Natural killer cell (primary cell): Measurements from ENCODE around the gene CDC16. TPM values are rescaled to one million over a fixed set of nuclear protein-coding genes. Genes with fewer than 3 reads are reported as not detected.

ENCODE experiments used
- ATAC-seq, 3 donors: fragments of 150-1000 bp in 2 of 3; fragments of 200-7000 bp in 1 of 3; cut with Tn5 transposase; 1 replicate in 1 of 3; 2 replicates in 2 of 3; pipeline ENCODE4 v1.10.0; 2021; ENCODE audit warnings: mild to moderate bottlenecking in 2 of 3, moderate library complexity in 2 of 3
- DNase-seq, 2 donors: peaks; one replicate each; pipeline versions ENCODE4 v3.0.0 to v3.0.0-alpha.2; 2013 to 2021; ENCODE audit warnings: mixed read lengths in 1 of 2
- H3K27ac ChIP-seq: one replicate; pipeline ENCODE4 v1.5.1; 2013; ENCODE audit warnings: mild to moderate bottlenecking, low read length
- H3K27me3 ChIP-seq: one replicate; pipeline ENCODE4 v1.6.1; 2013; ENCODE audit warnings: low read length; ENCODE audit not compliant: control insufficient read depth, insufficient read depth
- H3K36me3 ChIP-seq: one replicate; pipeline ENCODE4 v1.6.1; 2013; ENCODE audit warnings: low read length; ENCODE audit not compliant: control insufficient read depth, insufficient read depth
- H3K4me1 ChIP-seq: one replicate; pipeline ENCODE4 v1.6.1; 2013; ENCODE audit warnings: low read length; ENCODE audit not compliant: control insufficient read depth, insufficient read depth
- H3K4me3 ChIP-seq: one replicate; pipeline ENCODE4 v1.5.1; 2013; ENCODE audit warnings: low read length
- H3K9me3 ChIP-seq: one replicate; pipeline ENCODE4 v1.6.1; 2013; ENCODE audit warnings: low read length; ENCODE audit not compliant: control insufficient read depth, insufficient read depth
- H3K27ac Mint-ChIP-seq, 2 donors: one replicate each; pipeline ENCODE4 v1.8.0; 2022; ENCODE audit warnings: mild to moderate bottlenecking in 2 of 2, mixed read lengths in 2 of 2, moderate library complexity in 1 of 2
- H3K27me3 Mint-ChIP-seq, 2 donors: one replicate each; pipeline ENCODE4 v1.8.0; 2022; ENCODE audit warnings: low read depth in 2 of 2, mixed read lengths in 2 of 2
- H3K36me3 Mint-ChIP-seq: one replicate; pipeline ENCODE4 v1.8.0; 2022; ENCODE audit warnings: mixed read lengths
- H3K4me1 Mint-ChIP-seq, 2 donors: one replicate each; pipeline ENCODE4 v1.8.0; 2022; ENCODE audit warnings: mixed read lengths in 2 of 2
- H3K4me3 Mint-ChIP-seq: one replicate; pipeline ENCODE4 v1.8.0; 2022; ENCODE audit warnings: mild to moderate bottlenecking, moderate library complexity, mixed read lengths
- H3K9me3 Mint-ChIP-seq, 2 donors: one replicate each; pipeline ENCODE4 v1.8.0; 2022; ENCODE audit warnings: mixed read lengths in 2 of 2
- WGBS: methylation state at CpG from one replicate; pipeline ENCODE4 v1.1.7; 2013; ENCODE audit warnings: missing lambda C conversion rate; ENCODE audit not compliant: insufficient coverage; 5-methylcytosine and 5-hydroxymethylcytosine counted together
- intact Hi-C: fragments of 100-400 bp; cut with micrococcal nuclease; formaldehyde crosslinking; loops from one replicate; pipeline ENCODE4 v1.14.2; 2022
- total RNA-seq, 4 donors: library from RNA; stranded (reverse); fragments of 120-200 nt in 1 of 4; gene quantifications; one replicate each; pipeline versions ENCODE4 v1.2.3 to v1.2.4, GENCODE V29; 2013 to 2022
- TF ChIP-seq, protein P1 (sequence below): fragments of 200-600 bp; IDR thresholded peaks from one replicate; pipeline ENCODE4 v1.8.0; 2022; ENCODE audit warnings: antibody characterized with exemption

Gene CDC16
- total RNA-seq, 3 donors from 2014 or later (not counting 1 experiment from before 2014, with no cell fraction given): 61.4 to 75.9 (median 70.7) TPM

GRCh38 chr13:114309806-114310410 is 75.2 kb downstream of the CDC16 start:
- Mint-ChIP-seq H3K36me3 (no peaks in the 10 kb centered on the region), H3K27me3 (no peaks in the 10 kb centered on the region), H3K9me3 (no peaks in the 10 kb centered on the region), H3K4me1 (peaks cover 16% of the 10 kb centered on the region in 2 donors), H3K4me3 (no peak overlapping the region), H3K27ac (no peak overlapping the region)
- DNase-seq (no peak), ATAC-seq (no peak)
- intact Hi-C loops: no loop called here
- WGBS: 92% methylated on average over 6 of the region's 6 CpGs
- Histone ChIP-seq H3K27ac (no peak overlapping the region), H3K4me3 (no peak overlapping the region), H3K27me3 (no peaks in the 10 kb centered on the region), H3K4me1 (peaks cover 8% of the 10 kb centered on the region), H3K9me3 (no peaks in the 10 kb centered on the region), H3K36me3 (peaks cover 14% of the 10 kb centered on the region)
- TF ChIP-seq, protein P1, sequence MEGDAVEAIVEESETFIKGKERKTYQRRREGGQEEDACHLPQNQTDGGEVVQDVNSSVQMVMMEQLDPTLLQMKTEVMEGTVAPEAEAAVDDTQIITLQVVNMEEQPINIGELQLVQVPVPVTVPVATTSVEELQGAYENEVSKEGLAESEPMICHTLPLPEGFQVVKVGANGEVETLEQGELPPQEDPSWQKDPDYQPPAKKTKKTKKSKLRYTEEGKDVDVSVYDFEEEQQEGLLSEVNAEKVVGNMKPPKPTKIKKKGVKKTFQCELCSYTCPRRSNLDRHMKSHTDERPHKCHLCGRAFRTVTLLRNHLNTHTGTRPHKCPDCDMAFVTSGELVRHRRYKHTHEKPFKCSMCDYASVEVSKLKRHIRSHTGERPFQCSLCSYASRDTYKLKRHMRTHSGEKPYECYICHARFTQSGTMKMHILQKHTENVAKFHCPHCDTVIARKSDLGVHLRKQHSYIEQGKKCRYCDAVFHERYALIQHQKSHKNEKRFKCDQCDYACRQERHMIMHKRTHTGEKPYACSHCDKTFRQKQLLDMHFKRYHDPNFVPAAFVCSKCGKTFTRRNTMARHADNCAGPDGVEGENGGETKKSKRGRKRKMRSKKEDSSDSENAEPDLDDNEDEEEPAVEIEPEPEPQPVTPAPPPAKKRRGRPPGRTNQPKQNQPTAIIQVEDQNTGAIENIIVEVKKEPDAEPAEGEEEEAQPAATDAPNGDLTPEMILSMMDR: no peak

DNA sequence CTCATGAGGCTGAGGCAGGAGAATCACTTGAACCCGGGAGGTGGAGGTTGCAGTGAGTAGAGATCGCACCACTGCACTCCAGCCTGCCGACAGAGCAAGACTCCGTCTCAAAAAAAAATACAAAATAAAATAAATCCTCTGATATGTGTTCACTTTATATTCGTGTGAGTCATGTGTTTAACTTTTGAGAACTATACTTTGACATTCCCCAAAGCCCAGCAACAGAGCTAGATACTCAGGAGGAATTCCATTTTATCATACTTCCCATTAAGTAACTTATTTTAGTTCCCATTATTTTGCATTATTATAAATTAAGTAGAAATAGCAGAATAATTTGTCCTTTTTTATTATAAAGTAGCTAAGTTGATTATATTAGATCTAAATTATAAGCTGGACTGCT is 76.3 kb downstream of the CDC16 start:
- Histone ChIP-seq H3K36me3 (peaks cover 10% of the 10 kb centered on the region), H3K4me3 (no peak overlapping the region), H3K27ac (no peak overlapping the region), H3K4me1 (peaks cover 11% of the 10 kb centered on the region), H3K27me3 (no peaks in the 10 kb centered on the region), H3K9me3 (no peaks in the 10 kb centered on the region)
- DNase-seq: no peak
- no peak for ATAC-seq
- Mint-ChIP-seq H3K27ac (no peak overlapping the region), H3K36me3 (no peaks in the 10 kb centered on the region), H3K4me1 (peaks cover 23 to 24% of the 10 kb centered on the region in 2 donors), H3K4me3 (no peak overlapping the region), H3K9me3 (no peaks in the 10 kb centered on the region), H3K27me3 (no peaks in the 10 kb centered on the region)
- TF ChIP-seq, protein P1: no peak
- intact Hi-C loops: no loop called here
- WGBS: 100% methylated on average over 2 of the region's 5 CpGs

- no peak overlapping the region for H3K4me3 ChIP-seq
- no peaks in the 10 kb centered on the region for H3K36me3 Mint-ChIP-seq
- peaks cover 23 to 24% of the 10 kb centered on the region in 2 donors for H3K4me1 Mint-ChIP-seq
- H3K9me3 Mint-ChIP-seq: no peaks in the 10 kb centered on the region
- no peaks in the 10 kb centered on the region for H3K27me3 ChIP-seq
- peaks cover 8% of the 10 kb centered on the region for H3K36me3 ChIP-seq
- no peak overlapping the region for H3K27ac Mint-ChIP-seq
- TF ChIP-seq, protein P1: no peak
- DNase-seq (no peak), ATAC-seq (no peak)
- intact Hi-C loops: no loop called here
- H3K27ac ChIP-seq: no peak overlapping the region
- H3K9me3 ChIP-seq: no peaks in the 10 kb centered on the region
- peaks cover 11% of the 10 kb centered on the region for H3K4me1 ChIP-seq
- H3K4me3 Mint-ChIP-seq: no peak overlapping the region
- no peaks in the 10 kb centered on the region for H3K27me3 Mint-ChIP-seq
These were observed 76.7 kb downstream of the CDC16 start for GRCh38 chr13:114311387-114311786.

DNA sequence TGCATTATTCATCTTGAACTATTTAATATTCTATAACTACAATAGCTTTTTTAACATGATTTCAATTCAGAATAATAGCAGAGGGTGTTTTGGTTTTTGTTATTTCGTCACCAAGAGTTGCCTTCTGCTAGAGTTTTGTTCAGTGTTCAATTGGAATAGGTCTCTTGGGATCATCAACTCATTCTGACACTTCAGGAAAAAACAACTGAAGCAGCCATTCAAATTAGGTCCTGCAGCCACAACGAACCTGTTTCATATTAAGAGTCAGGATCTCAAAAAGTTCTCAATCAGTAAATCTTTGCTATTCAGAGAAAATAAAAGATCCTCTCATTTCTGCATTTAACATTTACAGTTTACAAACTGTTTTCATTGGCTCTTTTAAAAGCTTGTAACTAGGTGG is 77.2 kb downstream of the CDC16 start:
- no peak for ATAC-seq
- no peaks in the 10 kb centered on the region for H3K9me3 Mint-ChIP-seq
- no peak for DNase-seq
- WGBS: 65% methylated on average over 2 of the region's 2 CpGs
- TF ChIP-seq, protein P1: no peak
- H3K27me3 Mint-ChIP-seq: no peaks in the 10 kb centered on the region
- intact Hi-C loops: no loop called here
- no peak overlapping the region for H3K27ac Mint-ChIP-seq
- Histone ChIP-seq H3K27me3 (no peaks in the 10 kb centered on the region), H3K4me1 (peaks cover 11% of the 10 kb centered on the region), H3K27ac (no peak overlapping the region), H3K9me3 (no peaks in the 10 kb centered on the region), H3K4me3 (no peak overlapping the region), H3K36me3 (peaks cover 3% of the 10 kb centered on the region)
- no peak overlapping the region for H3K4me3 Mint-ChIP-seq
- H3K36me3 Mint-ChIP-seq: no peaks in the 10 kb centered on the region
- peaks cover 23 to 24% of the 10 kb centered on the region in 2 donors for H3K4me1 Mint-ChIP-seq
